ENCODE results near the gene ATE1.
"Not testable (repeated sequence)": the region's sequence is repeated elsewhere in the genome, so short reads cannot be mapped to it uniquely, and the experiment has no call there.

Gene ATE1

DNA sequence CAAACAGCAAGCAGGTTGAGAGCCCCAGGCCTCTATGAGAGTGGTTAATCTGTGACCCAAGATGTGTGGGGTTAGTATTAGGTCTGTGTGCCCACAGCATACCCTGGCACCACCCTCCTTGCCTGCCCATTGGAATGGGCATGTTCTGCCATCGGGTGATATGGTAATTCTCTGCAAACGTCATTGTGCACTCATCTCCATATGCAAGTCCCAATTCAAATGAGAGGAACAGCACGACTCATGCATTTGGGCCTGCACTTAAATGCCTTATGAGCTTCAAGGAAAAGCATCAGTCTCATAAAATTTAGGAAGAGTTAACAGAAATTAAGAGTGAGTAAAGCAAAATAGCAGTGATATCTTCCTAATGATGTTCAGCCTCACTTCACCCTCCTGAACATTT lies 195.7 kb downstream of the ATE1 start:
- no peak for FAIRE-seq

DNA sequence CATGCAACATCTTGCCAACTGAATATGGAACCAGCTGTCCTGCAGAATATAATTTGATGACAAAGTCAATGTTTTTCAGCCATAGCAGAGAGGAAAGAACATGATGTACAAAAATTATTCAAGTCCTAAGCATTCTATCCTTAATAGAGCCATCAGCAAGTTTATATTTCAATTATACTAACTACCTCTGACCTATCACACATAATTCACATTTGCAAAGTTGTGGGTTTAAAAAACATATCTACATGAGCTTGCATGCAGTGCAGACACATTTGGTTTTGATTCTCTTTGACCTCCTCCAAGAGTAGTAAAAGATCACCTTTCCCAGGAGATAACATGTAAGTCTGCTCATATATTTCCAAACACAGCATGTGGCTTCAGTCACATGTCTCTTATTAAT lies 203.5 kb downstream of the ATE1 start:
- no peak for FAIRE-seq

DNA sequence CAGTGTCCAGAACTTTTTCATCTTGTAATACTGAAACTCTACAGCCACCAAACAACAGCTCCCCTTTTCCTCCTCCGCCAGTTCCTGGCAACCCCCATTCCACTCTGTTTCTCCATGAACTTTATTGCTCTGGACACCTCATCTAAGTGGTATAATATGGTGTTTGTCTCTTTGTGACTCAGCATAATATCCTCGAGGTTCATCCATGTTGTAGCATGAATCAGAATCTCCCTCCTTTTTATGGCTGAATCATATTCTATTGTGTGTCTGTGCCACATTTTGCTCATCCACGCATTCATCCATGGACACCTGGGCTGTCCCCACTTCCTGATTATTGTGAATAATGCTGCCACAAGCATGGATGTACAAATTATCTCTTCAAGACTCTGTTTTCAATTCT lies 205.2 kb downstream of the ATE1 start:
- no peak for FAIRE-seq

DNA sequence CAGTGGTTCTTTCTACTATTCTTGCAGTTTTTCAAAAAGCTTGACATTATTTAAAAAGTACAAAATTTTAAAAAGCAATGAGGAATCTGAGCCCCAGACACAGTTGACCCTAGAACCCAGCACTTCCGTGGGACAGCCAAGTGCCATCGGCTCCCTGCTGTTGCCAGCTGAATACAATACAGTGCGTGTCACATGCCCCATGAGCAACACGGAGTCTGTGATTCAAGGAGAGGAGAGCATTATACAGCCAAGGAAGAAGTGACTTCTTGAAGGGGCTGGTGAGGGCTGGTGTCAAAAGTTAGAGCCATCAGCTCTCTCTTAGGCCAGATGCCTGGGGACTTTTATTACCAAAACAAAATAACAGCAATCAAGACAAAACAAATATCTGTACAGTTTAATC lies 206.6 kb downstream of the ATE1 start:
- peak; percentile 89 for FAIRE-seq

DNA sequence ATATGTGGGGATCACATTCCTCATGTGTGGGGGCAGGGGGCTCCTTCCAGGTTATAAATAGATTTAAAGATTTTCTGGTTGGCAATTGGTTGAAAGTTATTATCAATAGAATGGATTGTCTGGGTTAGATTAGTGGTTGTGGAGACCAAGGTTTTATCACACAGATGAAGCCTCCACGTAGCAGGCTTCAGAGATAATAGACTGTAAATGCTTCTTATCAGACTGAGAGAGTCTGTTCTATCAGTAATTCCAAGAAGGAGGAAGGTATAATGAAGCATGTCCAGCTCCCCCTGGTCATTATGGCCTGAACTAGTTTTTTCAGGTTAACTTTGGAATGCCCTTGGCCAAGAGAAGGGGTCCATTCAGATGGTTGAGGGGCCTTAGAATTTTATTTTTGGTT lies 211.9 kb downstream of the ATE1 start:
- no peak for FAIRE-seq

DNA sequence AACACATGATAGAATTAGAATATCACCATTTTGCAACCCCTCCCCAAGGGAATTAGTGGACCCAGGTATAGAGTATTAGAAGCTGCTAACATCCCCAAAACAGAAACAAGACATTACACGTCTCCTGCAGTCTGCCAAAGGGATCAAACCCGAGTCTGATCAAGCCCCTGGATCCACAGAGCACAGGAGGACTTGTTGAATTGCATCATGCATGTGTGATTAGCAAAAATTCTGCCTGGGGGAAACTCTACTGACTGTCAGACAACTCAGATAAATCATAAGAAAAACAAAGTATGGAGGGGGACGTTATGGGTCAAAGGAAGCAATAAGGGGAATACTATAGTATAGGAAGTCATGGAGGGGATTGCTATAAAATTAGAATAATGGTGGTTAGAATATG lies 212.8 kb downstream of the ATE1 start:
- no peak for FAIRE-seq

DNA sequence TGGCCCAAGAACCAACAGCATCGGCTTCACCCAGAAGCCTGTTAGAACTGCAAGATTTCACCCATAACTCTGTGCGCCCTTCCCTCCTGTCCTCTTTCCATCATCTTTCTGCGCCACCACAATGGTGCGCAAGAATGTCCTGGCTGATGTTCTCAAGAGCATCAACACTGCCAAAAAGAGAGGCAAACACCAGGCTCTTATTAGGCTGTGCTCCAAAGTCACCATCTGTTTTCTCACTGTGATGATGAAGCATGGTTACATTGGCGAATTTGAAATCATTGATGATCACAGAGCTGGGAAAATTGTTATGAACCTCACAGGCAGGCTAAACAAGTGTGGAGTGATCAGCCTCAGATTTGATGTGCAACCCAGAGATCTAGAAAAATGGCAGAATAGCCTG lies 214.3 kb downstream of the ATE1 start:
- FAIRE-seq, result no peak

DNA sequence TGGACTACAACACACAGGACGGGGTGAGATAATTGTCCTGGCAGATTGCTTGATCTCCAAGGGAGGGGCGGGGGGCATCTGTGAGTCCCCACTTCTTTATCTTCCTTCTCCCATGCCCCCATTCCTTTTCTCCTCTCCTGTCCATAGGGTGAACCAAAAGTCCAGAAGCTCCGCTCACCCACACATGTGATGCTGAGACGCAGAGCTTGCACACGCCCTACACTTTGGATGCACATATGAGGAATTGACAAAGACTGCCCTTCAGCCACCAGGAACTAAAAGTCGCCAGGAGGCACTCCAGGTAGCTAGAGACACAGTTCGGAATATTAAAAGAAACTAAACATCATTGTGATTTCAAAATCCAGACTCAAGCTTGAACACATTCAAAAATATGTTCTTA lies 216.9 kb downstream of the ATE1 start:
- FAIRE-seq, result no peak

DNA sequence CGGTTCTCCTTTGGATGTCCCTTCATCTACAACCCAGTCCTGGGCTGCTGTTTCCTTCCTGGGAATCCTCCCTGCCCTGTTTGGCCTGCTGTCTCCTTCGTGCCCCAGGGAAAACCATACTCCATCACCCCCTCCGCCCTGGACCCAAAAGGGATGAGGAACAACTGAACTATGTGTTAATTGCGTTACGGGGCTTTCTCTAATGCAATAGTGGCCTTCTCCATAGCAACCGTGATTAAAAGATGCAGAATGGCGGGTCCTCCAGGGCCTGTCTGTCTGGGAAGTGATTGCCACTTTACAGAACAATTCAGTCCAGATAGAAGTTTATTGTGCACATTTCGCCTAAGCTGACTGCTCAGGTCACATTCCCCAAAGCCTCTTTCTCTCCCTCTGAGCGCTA lies 217.6 kb downstream of the ATE1 start:
- no peak for FAIRE-seq

DNA sequence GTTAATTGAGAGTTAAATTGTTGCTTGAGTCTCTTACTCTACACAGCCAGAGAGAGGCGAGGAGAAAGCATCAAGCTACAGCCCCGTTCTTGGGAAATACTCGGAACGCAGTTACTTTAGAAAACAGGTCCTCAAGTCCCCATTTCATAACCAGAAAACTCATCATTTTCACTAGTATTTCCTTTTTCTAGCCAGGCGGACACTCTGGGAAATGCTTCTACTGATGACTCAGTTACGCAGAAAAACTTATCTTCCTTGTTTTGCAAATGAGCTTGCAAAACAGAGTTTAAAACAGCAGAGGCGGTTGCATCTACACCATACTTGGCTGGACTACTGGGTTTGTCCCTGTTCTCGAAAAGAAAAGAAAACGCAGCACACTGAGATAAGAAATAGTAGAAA lies 218.2 kb downstream of the ATE1 start:
- FAIRE-seq, result no peak

DNA sequence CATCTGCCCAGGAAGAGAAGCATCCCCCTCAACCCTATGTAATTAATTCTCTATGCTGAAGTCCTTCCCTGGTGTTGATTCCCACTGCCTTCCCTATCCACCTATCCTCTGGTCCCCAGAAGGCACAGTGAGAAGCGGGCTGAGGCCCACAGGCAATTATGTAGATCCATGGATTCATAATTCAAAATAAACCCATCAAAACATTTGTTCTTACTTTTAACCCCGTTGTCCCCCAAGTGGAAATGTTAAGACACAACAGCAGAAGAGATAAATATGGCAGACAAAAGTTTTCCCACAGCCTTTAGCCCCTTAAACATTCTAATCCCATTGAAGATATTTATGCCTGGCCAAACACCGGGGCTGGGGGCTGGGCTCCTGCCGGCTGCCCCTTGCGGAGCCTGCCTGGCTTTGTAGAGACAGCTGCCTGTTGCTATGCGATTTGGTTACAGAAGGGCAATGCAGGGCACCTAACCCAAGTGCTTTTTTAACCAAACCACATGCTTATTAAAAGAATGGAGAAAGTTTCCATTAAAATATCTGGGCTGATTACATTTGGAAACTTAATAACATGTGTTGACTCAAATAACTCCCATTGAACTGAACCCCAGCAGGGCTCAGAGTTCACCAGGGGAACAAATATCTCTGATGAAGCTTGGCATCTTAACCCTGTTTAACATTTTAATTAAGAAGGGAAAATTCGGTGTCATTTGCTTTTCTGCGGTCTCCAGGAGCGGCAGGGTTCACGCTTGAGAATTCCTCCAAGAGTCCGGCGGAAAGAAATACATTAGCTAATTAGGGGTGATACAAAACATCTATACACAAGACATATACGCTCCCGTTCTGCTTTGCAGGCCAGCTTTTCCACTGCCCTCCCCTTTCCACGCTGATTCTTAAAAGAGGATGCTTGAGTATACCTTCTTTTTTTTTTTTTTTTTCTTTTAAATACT lies 218.8 kb downstream of the ATE1 start:
- FAIRE-seq, result no peak

DNA sequence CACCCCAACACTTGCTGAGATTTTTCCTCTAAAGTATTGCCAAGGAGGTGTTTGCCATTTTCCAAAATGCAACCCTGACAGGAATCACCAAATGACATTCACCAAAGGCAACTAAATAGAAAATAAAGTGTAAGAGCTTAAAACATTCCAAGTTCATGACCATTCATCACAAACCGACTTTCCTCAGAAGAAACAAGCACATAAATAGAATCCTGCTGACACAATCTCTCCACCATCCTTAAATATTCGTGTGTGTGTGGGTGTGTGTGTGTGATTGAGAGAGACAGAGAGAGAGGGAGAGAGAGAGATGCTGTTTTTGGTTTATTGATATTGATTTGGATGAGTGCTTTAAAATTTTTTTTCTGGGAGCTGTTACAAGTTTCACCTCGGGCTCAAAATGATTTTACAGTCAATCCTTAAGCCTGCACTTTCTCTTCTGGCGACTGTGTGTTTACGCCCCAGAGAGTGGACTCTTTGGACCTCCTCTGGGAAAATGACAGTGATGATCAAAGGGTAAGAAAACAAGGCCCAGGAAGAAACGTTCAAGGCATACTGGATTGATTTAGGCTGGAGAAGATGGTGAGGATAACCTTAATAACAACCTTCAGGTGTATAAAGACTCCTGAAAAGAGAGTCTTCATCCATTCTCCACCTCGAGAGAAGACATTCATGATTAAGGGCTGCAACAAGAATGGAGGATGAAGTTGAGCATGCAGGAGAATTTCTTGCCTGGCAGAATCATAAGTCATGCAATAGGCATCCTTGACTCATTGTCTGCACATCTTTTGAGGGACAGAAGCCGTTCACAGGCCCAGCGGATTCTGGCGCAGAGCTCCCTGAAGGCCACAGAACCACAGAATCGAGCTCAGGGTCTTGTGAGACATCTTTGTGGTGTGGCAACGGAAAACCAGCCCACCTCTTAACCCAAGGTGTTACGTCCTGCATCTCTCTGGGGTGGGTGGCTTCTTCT lies 225.2 kb downstream of the ATE1 start:
- FAIRE-seq, result no peak

DNA sequence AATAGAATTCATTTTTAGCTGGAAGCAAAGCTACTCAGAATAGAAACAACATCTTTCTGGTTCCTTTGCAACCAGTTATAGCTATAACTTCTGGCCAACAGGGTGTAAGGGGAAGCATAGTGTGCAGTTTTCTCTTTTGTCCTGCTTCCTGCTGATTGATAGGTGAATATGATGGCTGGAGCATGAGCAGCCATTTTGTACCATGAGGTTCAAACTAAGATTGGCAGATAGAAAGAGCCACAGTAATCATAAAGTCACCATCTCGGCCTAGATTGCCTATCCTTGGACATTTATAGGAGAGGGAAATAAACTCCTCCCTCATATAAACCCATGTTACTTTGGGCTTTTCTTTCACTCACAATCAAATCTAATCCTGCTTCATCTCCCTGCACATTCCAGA lies 227.4 kb downstream of the ATE1 start:
- no peak for FAIRE-seq

DNA sequence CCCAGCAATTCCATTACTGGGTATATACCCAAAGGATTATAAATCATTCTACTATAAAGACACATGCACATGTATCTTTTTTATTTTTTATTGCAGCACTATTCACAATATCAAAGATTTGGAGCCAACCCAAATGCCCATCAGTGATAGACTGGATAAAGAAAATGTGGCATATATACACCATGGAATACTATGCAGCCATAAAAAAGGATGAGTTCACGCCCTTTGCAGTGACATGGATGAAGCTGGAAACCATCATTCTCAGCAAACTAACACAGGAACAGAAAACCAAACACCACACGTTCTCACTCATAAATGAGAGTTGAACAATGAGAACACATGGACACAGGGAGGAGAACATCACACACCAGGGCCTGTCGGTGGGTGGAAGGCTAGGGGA lies 228.1 kb downstream of the ATE1 start:
- not testable (repeated sequence) for FAIRE-seq

DNA sequence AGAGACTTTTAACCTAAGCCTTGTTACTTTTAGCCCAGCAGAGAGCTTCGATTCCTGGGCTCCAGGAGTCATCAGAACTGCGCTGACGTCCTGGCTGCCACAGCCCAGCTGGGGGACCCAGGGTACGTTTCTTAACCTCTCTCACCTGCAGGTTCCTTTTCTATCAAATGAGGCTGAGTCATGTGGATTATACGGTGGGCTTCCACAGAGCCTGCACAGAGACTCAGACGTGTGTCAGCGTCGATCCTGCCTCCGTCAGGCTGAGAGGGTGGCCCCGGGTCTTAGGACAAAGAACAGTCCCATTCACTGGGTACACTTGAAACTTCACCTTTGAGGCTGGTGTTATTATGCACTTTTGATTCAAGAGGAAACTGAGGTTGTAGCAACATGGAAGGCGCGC lies 228.9 kb downstream of the ATE1 start:
- FAIRE-seq, result no peak

DNA sequence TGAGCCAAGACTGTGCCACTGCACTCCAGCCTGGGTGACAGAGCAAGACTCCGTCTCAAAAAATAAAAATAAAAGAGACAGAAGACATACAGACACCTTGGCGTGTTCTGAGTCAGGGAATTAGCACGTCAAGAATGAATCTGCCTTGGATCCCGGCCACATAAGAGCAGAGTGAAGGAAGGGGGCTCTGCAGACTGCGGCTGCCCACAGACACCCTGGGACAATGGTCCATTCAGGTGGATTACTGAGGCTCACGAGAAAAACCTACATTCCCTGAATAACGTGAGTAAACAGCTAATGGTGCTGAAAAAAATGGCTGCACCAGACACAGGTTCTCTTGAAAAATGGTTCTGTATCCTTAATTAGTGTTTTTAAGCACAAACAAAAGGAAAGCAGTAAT lies 229.5 kb downstream of the ATE1 start:
- FAIRE-seq, result no peak

DNA sequence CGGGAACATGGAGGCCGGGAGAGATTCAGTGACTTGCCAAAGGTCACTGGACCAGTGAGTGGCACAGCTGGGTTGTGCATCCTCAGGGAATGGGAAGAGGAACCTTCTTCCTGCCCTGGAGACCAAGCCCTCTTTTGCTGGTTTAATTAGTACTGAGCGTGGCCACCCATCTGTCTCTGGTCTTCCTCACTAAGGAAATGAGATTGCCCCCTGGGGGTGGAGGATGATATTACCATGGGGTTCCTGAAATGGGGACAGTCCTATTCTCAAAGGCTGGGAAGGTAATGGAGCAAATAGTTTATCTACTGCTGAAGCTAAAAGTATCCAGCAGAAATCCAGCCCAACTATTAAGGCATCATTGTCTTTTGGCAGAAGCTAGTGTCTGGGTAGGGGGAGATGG lies 231.0 kb downstream of the ATE1 start:
- no peak for FAIRE-seq

DNA sequence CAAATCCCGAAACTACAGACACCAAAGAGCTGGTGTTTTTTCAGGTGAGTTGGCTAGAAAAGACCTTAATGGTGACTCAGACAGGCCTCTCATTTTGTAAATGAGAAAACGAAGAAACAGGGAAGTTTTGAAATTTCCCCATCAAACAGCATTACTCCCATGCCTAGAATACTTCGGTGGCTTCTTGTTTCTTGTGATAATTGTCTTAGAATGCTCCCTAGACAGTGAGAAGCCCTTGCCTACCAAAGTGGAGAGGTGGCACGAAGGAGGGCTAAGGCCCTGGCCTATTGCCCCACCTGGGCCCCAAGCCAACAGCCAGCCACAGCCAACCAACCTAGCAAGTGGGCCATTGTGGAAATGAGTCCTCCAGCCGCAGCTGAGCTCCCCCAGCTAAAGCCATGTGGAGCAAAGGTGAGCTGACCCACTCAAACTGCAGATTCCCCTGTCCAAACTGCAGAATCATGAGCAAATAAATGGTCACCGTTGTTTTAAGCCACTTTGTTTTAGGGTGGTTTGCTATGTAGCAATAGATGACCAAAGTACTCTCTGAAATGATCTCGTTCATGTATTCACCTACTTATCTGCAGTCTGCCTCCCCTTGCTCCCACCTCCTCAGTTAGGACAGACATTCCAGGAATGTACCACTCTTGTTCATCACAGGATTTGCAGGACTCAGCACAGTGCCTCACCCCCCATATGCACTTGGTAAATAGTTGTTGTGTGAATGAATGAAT lies 231.9 kb downstream of the ATE1 start:
- FAIRE-seq, result no peak

DNA sequence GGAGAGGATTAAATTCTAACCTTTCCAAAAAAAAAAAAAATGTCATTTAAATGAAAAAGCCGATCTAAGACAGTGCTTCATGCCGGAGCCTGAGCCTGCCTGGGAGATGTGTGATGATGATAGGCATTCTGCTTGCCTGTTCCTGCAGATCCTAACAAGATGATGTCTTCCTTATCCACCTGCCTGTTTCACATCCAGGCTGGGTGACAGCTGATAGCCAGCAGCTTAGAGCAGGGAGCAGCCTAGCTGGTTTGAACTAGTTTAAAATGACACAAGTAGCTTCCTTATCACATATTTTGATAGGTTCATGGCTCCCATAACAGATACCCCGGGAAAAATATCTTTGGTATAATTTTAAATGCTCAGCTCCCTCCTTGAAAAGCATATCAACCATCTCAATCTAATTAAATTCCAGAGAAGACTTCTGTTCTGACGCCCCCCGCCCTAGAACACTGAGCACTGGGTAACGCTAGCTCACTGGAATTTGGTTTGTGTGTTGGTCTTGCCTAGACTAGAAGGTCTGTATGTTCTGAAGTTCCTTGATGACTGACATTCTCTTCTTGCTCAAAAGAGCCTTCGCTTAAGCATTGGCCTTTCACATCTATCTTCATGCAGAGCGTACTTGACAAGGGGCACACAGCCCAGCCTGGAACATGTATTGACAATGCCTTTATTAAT lies 232.7 kb downstream of the ATE1 start:
- no peak for FAIRE-seq

DNA sequence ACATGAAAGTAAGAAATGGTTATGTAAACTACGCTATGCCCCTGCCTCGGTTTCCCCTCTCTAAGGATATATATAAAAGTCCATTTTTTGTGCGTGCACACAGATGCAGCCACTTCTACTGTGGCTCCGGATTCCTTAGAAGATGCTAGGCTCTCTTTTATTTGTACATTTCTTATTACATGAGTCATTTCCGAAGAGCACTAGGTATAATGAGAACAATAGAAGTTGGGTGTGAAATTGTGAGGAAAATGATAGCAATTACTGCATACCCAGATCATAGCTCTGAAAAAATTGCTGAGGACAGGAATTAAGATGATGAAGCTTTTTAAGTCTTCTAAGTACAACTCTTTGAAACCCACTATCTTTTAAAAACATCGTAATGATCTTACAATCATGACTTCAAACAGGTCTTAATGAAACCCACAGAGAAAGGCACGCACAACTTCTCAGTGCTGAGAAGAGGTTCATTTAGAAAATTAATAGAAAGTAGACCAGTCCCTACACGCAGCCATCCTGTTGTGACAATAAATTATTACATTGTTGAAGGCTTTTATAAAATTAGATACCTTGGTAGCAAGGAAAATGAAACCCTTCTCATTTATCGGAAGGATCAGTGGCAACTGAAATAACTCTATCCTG lies 233.4 kb downstream of the ATE1 start:
- no peak for FAIRE-seq

DNA sequence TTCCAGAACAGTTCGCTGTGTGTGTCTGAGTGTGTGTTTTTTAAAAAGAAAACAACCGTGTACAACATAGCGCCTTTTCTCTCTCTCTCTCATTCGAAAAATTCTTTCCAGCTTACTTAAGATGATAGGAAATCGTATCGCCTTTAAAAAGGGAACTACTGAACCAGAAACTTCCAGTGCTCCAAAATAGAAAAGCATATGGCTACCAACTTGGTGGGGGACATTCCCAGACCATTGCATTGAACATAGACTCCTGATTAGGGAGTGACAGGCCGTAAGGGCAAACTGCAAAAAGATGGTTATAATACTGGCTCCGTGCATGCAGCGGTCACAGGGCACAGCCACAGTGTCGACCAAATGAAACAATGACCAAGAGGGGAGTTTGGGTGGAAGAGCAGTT lies 235.2 kb downstream of the ATE1 start:
- no peak for FAIRE-seq

DNA sequence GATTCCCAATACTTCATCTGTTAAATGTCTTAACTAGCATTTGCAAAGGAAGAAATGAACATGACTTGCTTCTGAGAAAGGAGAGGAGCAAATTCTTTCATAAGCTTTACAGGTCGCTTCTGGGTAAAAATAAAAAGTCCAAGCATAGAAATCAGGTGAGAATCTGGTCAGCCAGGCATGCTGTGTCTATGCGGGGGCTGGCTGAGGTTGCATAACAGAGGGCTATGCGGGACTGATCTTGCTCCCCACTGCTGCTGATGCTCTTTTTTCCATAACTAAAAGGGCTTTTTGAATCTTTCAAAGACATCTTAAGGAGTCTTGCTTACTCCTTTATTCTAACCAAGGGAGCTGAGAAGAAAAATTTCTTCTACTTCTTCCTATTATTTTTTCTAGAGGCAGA lies 236.9 kb downstream of the ATE1 start:
- no peak for FAIRE-seq
